SU-DHL-6 (cell line): ENCODE data around the gene MBD4.

Source experiments
- H2AFZ ChIP-seq: fragments of 200-600 bp; sonication (generic); 2 replicates; pipeline ENCODE4 v1.6.1; 2014; ENCODE audit warnings: low read depth, mild to moderate bottlenecking, moderate library complexity, mixed read lengths, antibody characterized with exemption, low read length; ENCODE audit not compliant: severe bottlenecking
- H3F3A ChIP-seq: fragments of 200-600 bp; shearing (Covaris generic); 2 replicates; pipeline ENCODE4 v1.6.0; 2016; ENCODE audit warnings: antibody characterized with exemption, mild to moderate bottlenecking; ENCODE audit not compliant: insufficient read depth
- H3K27ac ChIP-seq: fragments of 200-600 bp; sonication (generic); 2 replicates; pipeline ENCODE4 v1.5.1; 2016; ENCODE audit warnings: low read depth, mild to moderate bottlenecking, low read length, moderate library complexity, mixed read lengths
- H3K27me3 ChIP-seq: fragments of 200-600 bp; sonication (generic), shearing (Covaris generic); 2 replicates; pipeline ENCODE4 v1.6.0; 2014; ENCODE audit warnings: mild to moderate bottlenecking, low read length
- H3K36me3 ChIP-seq: fragments of 200-600 bp; sonication (generic); 2 replicates; pipeline ENCODE4 v1.6.1; 2014; ENCODE audit warnings: mild to moderate bottlenecking, low read length, mixed read lengths
- H3K4me2 ChIP-seq: fragments of 300-600, 200-600 bp; shearing (Covaris generic), sonication (generic); 2 replicates; pipeline ENCODE4 v1.6.0; 2014; ENCODE audit warnings: low read length, low read depth, mild to moderate bottlenecking; ENCODE audit not compliant: poor library complexity, severe bottlenecking
- H3K4me3 ChIP-seq: fragments of 200-600 bp; sonication (generic); 2 replicates; pipeline ENCODE4 v1.5.1; 2014; ENCODE audit warnings: antibody characterized with exemption, low read length, mild to moderate bottlenecking, mixed read lengths; ENCODE audit not compliant: insufficient read depth, poor library complexity, severe bottlenecking
- H3K79me2 ChIP-seq: fragments of 200-600 bp; sonication (generic); 2 replicates; pipeline ENCODE4 v1.6.1; 2014; ENCODE audit warnings: mild to moderate bottlenecking, low read length, moderate library complexity; ENCODE audit not compliant: insufficient read depth
- H3K9ac ChIP-seq: fragments of 200-600 bp; sonication (generic); 2 replicates; pipeline ENCODE4 v1.7.0; 2014; ENCODE audit warnings: mild to moderate bottlenecking, low read length
- H3K9me2 ChIP-seq: fragments of 200-600 bp; sonication (generic); replicated peaks from 2 replicates; pipeline ENCODE4 v1.6.1; 2014; ENCODE audit warnings: low read length; ENCODE audit not compliant: insufficient read depth
- H3K9me3 ChIP-seq: fragments of 200-600 bp; sonication (generic); 2 replicates; pipeline ENCODE4 v1.6.1; 2014; ENCODE audit warnings: low read length, mixed read lengths; ENCODE audit not compliant: insufficient read depth
- H4K20me1 ChIP-seq: fragments of 200-600 bp; sonication (generic); 2 replicates; pipeline ENCODE4 v1.6.1; 2014; ENCODE audit warnings: low read depth, mild to moderate bottlenecking, antibody characterized with exemption, low read length, moderate library complexity, mixed read lengths
- CTCF ChIP-seq: fragments of 200-600 bp; sonication (generic); IDR thresholded peaks from one replicate; pipeline ENCODE4 v1.5.1; 2017; ENCODE audit warnings: antibody characterized with exemption, mild to moderate bottlenecking, low read length, moderate library complexity; ENCODE audit not compliant: insufficient read depth, poor library complexity, severe bottlenecking
- EZH2phosphoT487 ChIP-seq: fragments of 200-600 bp; sonication (generic), shearing (Covaris generic); conservative IDR thresholded peaks from 2 replicates; pipeline ENCODE4 v1.6.1; 2018; ENCODE audit warnings: mild to moderate bottlenecking, antibody characterized with exemption, low read length, moderate library complexity, mixed read lengths

The MBD4 gene

DNA sequence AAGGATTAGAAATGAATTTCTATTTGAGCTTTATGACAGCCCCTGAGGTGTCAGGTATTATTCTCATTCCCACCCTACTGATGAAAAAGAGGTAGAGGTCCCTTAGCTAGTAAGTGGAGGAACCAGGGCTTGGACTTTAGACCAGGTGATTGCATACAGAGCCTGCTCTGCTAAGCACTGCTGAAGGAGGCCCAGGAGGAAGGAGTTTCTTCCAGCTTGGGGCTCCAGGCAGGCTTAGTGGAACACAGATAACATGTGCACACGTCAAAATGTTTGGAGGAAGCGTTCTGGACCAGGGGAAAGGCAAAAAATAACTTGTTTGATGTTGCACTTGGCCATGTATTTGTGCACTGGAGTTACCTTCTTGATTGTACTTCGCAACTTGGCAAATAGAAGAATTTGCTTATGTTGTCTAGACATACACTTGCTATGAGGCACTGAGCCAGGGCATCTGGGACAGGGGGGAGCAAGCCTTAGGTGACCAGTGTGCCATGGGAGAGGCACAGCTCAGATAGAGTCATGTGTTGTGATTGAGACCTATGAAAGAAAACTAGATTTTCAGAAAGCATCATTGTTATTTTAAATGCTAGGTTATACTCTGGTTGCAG is 22.7 kb upstream of the MBD4 start:
- H3K4me2 ChIP-seq, result no peak overlapping the region
- no peak overlapping the region for H2AFZ ChIP-seq
- H3K27ac ChIP-seq, result no peak overlapping the region
- H3K9ac ChIP-seq, result no peak overlapping the region
- H4K20me1 ChIP-seq, result no peaks in the 10 kb centered on the region
- H3K27me3 ChIP-seq, result no peaks in the 10 kb centered on the region
- H3K4me3 ChIP-seq, result no peak overlapping the region
- no peak for TF ChIP-seq EZH2phosphoT487
- no peak for TF ChIP-seq CTCF
- H3K9me3 ChIP-seq, result no peaks in the 10 kb centered on the region
- no peaks in the 10 kb centered on the region for H3F3A ChIP-seq
- H3K9me2 ChIP-seq, result no peaks in the 10 kb centered on the region
- no peaks in the 10 kb centered on the region for H3K79me2 ChIP-seq
- no peaks in the 10 kb centered on the region for H3K36me3 ChIP-seq

DNA sequence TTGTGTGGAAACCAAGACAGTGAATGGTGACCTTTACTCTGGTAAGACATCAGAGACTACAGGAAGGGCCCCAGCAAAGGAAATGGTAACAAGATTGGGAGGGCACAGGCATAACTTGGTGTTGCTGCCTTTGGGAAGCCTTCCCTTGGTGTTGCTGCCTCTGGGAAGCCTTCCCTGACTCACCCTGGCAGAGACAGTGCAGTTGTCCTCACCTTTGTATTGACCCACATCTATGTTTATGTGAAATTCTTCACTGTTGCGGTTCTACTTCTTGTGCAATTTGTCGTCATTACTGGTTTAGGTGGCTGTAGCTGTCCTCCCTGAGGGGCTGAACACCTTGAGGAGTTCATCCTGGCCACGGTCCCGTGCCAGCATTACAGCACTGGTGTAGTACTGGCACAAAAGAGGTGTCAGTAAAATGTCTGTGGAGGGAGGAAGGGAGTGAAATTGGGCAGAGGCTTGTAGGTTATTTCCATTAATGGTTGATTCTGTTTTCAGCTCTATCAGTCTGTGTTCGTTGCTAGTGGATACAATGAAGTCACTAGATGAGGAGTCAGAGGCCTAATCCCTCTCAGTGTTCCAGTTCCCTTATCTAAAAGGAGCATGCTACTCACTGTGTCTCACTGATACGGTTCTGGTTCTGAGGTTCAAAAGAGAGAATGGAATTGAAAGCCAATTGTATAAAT is 21.9 kb upstream of the MBD4 start:
- no peak overlapping the region for H3K27ac ChIP-seq
- no peak for TF ChIP-seq CTCF
- no peak for TF ChIP-seq EZH2phosphoT487
- H3K9ac ChIP-seq, result no peak overlapping the region
- H3K79me2 ChIP-seq, result no peaks in the 10 kb centered on the region
- no peak overlapping the region for H3K4me2 ChIP-seq
- no peaks in the 10 kb centered on the region for H3F3A ChIP-seq
- H3K4me3 ChIP-seq, result no peak overlapping the region
- H3K36me3 ChIP-seq, result no peaks in the 10 kb centered on the region
- H3K27me3 ChIP-seq, result no peaks in the 10 kb centered on the region
- no peak overlapping the region for H2AFZ ChIP-seq
- no peaks in the 10 kb centered on the region for H3K9me3 ChIP-seq
- no peaks in the 10 kb centered on the region for H4K20me1 ChIP-seq
- H3K9me2 ChIP-seq, result no peaks in the 10 kb centered on the region

DNA sequence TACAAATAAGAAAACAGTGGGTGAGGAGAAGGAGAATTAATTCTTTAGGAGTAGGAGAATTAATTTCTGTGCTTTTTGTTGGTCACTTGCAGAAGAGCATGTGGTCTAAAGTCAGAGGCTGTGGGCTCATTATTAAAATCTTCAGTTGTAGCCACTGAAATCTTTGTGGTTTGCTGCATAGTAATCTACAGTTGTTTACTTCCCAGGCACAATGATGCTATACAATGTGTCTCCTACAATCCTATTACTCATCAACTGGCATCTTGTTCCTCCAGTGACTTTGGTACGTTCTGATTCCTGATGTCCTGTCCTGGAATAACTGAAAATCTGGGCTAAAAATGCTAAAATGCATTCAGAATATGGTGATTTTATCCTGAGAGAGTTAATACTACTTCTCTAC is 21.3 kb upstream of the MBD4 start:
- TF ChIP-seq EZH2phosphoT487 (no peak), CTCF (no peak)
- Histone ChIP-seq H3K27ac (no peak overlapping the region), H3K9me3 (no peaks in the 10 kb centered on the region), H3K79me2 (no peaks in the 10 kb centered on the region), H4K20me1 (no peaks in the 10 kb centered on the region), H3K36me3 (no peaks in the 10 kb centered on the region), H3K9me2 (no peaks in the 10 kb centered on the region), H3F3A (no peaks in the 10 kb centered on the region), H3K4me2 (no peak overlapping the region), H2AFZ (no peak overlapping the region), H3K27me3 (no peaks in the 10 kb centered on the region), H3K9ac (no peak overlapping the region), H3K4me3 (no peak overlapping the region)
